Epithelial cell of prostate (primary cell): ENCODE measurements around the gene TBC1D23.
"Not testable (repeated sequence)": the region's sequence is repeated elsewhere in the genome, so short reads cannot be mapped to it uniquely, and the experiment has no call there.

Source experiments
- DNase-seq: peaks from one replicate; pipeline ENCODE4 v3.0.0-alpha.2; 2011; ENCODE audit warnings: low read depth, low spot score
- H3K27ac ChIP-seq: fragments of 450-650 bp; 2 replicates; pipeline ENCODE4 v1.5.1; 2017; ENCODE audit warnings: mild to moderate bottlenecking

The TBC1D23 gene

GRCh38 chr3:100338911-100339310 is 78.1 kb downstream of the TBC1D23 start:
- no peak overlapping the region for H3K27ac ChIP-seq
- DNase-seq = no peak

DNA sequence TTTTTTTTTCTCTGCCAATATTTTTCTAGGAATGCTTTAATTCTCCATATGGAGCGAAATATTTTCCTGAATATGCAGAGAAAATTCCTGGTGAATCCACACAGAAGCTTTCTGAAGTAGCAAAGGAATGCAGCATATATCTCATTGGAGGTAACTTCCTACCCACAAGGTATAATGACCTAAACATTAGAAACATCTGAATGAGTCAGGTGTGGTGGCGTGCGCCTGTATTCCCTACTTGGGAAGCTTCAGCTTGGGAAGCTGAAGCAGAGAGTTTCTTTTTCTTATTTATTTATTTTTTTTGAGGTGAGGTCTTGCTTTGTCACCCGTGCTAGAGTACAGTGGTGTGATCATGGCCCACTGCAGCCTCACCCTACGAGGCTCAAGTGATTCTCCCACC is 79.0 kb downstream of the TBC1D23 start:
- no peak for DNase-seq
- H3K27ac ChIP-seq = no peak overlapping the region

DNA sequence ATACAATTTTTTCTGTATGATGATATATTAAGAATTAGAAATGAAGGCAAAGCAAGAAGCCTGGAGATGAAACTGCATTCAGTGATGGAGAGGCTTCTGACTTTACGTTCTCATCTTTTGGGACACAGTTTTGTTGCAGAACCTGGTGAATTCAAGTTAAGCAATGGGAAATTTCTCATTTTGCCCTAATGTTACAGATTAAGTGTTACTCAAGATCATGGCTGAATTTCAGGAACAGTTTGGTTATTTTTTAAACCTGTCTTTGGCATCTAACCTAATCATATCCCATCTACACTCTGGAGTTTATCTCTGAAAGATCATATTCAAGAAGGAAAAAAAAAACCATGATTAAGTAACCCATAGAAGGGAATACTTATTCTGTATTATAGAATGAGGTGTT is 79.7 kb downstream of the TBC1D23 start:
- DNase-seq = no peak
- no peak overlapping the region for H3K27ac ChIP-seq

DNA sequence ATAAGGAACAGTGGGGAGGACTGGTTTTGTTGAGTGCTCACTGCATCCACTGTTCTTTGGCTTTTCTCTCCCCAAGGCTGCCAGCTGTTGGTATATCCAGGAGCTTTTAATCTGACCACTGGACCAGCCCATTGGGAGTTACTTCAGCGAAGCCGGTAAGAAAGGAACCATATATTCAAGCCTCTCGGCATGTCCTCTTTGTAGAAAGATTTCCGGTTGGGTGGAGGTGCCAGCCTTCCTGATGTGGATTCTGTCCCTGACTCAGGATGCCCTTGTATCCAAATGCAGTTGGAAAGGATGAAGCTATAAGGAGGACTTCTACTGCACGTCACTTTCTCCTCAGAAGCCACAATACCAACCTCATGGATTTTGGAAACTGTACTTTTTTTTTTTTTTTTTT is 87.9 kb downstream of the TBC1D23 start:
- DNase-seq = no peak
- H3K27ac ChIP-seq = no peak overlapping the region

GRCh38 chr3:100351770-100352169 is 91.0 kb downstream of the TBC1D23 start:
- DNase-seq = not testable (repeated sequence)
- H3K27ac ChIP-seq = peak overlapping the region; percentile 49

DNA sequence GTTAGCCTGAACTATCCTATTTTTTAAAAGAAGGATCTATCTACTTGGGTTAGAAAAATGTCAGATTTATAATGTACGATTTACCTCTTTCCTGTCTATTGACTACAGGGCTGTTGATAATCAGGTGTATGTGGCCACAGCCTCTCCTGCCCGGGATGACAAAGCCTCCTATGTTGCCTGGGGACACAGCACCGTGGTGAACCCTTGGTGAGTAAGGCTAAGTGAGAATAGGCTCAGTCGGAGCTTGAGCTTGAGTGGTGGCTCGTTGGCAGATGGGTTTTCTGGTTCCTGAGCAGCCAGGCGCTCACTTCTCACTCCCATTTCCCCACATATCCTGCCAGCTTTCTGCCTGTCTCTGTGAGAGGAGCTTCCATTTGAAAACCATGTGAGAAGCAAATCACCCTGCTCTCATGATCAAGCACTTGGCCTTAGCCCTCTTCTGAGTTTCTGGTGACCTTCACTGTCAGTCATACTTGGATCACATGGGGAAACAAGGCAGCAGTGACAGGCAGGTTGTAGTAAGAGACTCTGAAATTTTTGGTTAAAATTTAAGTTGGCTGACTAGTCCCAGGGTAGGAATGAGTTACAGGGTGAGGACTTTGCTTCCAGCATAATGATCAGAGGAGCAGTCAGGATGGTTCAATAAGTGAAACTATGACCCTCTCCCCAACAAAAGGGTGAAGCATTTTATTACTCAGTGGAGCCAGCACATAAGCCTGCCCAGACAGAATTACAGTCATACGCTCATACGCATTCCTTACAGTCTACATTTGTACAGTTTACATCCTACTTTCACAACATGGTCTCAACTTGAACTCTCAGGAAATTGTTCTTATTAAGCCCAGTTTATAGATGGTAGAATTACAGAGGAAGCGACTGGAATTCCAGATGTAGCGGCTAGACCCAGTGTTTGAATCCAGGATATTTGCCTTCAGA is 91.8 kb downstream of the TBC1D23 start:
- H3K27ac ChIP-seq = peak overlapping the region; percentile 49
- peak; percentile 51 for DNase-seq

DNA sequence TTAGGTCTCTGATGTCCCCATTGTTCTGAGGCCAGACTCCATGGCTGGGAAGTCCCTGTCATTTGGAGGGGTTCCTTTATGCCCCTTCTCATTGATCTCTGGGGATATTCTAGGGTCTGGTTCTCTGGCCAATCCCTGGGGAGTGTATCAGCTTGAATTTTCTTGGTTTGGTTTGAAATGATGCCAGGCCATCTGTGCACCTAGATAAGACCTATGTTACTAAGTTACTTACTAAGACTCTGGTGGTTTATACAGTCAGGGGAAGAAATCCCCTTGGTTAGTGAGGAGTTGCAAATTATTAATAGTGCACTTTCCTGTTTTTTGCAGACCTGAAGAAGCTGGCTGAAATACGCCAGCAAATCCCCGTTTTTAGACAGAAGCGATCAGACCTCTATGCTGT is 94.1 kb downstream of the TBC1D23 start:
- no peak for DNase-seq
- no peak overlapping the region for H3K27ac ChIP-seq

GRCh38 chr3:100358413-100358812 is 97.6 kb downstream of the TBC1D23 start:
- DNase-seq = no peak
- no peak overlapping the region for H3K27ac ChIP-seq

GRCh38 chr3:100359035-100359434 is 98.2 kb downstream of the TBC1D23 start:
- no peak for DNase-seq

GRCh38 chr3:100360757-100361496 is 100.1 kb downstream of the TBC1D23 start:
- peak overlapping the region; percentile 1 for H3K27ac ChIP-seq
- DNase-seq = no peak

More at GRCh38 chr3:100359035-100359434, 98.2 kb downstream of the TBC1D23 start:
- no peak overlapping the region for H3K27ac ChIP-seq

DNA sequence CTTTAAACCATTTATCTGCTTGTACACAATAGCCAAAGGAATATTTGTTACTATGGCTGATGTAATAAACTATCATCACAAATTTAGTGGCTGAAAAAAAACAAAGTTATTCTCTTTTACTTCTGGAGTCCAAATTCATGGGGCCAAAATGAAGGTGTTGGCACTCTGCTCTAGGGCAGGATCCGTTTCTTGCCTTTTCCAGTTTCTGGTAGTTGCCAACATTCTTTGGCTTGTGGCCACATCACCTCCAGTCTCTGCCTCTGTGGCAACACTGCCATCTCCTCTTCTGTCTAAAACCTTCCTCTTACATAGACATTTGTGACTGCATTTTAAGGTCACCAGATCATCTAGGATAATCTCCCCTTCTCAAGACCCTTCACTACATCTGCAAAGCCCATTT is 101.1 kb downstream of the TBC1D23 start:
- no peak for DNase-seq
- no peak overlapping the region for H3K27ac ChIP-seq

GRCh38 chr3:100364421-100364820 is 103.6 kb downstream of the TBC1D23 start:
- DNase-seq = no peak
- H3K27ac ChIP-seq = no peak overlapping the region

- DNase-seq = no peak
- H3K27ac ChIP-seq = no peak overlapping the region
Observed at GRCh38 chr3:100366424-100366823, 105.6 kb downstream of the TBC1D23 start.

- H3K27ac ChIP-seq = no peak overlapping the region
- no peak for DNase-seq
Observed at GRCh38 chr3:100368441-100368840, 107.6 kb downstream of the TBC1D23 start.

DNA sequence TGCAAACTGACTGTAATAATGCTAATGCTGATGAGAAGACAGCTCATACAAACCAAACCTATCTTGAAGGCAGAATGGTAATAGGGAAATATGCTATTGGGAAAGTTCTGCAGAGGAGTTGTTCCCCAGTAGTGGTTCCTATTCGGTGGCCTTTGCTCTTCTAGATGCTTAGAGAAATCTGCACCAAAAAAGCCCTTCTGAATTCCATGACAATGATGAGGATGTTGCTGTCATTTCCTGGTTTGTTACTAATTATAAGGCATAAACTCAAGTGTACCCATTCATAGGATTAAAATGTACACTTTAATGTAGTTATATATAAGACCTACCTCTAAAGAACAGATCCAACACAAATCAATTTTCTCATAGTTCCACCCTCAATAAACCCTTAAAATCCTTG is 110.0 kb downstream of the TBC1D23 start:
- DNase-seq = no peak
- no peak overlapping the region for H3K27ac ChIP-seq

DNA sequence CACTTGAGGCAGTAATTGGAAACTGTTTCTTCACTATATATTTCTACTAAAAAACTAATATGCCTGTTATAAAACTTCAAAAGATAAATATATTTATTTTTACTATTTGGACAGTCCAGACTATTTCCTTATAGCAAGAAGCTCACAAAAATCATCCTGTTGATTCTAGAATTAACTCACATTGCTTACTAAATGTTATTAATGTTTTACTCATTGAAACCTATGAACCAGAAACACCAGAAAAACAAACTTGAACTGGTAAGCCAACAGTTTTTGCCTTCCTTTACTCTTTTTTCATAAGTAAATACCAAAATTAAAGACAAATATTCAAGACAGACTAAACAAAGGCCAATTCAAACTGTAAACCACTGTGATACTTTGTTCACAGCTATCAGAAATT is 113.7 kb downstream of the TBC1D23 start:
- no peak for DNase-seq
- H3K27ac ChIP-seq = no peak overlapping the region
